HG03135 (cell line): ENCODE data around the gene FGF1.

Experiments used
- ATAC-seq: cut with Tn5 transposase; IDR thresholded peaks from one replicate; pipeline ENCODE4 v1.9.1; 2021; ENCODE audit warnings: mild to moderate bottlenecking, moderate library complexity; ENCODE audit not compliant: unreplicated experiment

FGF1 gene

DNA sequence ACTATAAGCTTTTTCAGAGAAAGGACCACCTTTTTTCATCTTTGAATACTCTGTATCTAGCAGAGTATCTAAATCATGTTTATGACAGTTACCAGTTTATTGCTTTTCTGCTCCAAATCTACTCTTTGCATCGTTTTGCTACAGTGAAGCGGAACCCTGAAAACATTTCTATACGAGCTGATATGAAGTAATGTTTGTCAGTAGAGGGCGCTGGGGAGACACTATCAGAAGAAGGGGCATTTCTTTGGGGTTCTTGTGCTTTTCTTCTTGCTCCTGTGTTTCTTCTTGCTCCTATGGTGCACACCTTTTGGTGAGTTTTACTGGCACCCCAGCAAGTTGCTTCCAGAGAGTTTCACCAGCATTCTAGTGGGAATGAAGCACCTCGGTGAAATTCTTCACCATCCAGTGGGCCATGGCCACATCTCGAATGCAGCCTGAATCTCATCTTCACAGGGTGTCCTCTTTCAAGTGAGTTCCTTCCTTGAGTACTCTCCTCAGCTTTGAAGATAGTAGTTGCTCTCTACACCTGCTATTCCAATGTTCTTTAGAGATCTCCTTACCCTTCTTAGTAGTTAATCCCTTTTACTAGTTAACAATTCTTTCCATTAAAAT lies 98.4 kb downstream of the FGF1 start:
- ATAC-seq: no peak

DNA sequence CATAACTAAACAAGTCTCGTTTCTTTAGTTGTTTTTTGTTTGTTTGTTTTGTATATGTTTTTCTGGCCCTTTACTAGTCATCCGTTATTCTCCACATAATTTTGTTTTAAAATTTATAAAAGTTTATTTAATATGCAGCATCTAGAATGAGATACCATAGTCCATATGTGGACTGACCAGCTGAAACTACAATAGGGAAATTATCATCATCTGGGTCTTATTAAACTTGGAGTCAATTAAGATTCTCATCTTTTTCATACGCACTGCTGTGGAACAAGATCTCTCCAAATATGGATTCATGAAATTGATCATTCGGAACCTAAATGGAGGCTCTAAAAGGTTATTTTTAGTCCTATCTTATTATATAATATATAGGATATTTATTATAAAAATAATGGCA lies 99.3 kb downstream of the FGF1 start:
- ATAC-seq: no peak

- ATAC-seq: no peak
Measured at GRCh38 chr5:142585451-142585850, 100.4 kb downstream of the FGF1 start.

GRCh38 chr5:142584891-142585290 lies 101.0 kb downstream of the FGF1 start:
- no peak for ATAC-seq

GRCh38 chr5:142578161-142578830 lies 107.6 kb downstream of the FGF1 start:
- no peak for ATAC-seq

DNA sequence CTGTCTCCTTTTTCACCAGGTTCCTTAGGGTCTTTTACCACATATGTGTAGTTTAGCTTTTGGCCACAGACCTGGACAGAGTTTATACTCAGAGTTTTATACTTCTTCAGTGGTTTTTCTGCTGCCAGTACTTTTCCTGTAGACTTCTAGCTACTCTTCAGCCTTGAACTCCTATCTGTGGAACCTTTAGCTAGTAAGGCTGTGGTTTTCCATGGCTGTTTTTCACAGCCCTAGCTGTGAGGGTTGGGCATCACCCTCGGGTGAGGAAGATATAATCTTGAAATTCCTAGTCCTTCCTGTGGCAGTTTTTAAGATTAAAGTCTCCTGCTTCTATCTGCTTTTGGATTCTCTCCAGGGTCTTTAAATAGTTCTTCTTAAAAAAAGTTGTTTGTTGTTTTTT lies 109.1 kb downstream of the FGF1 start:
- ATAC-seq: no peak

DNA sequence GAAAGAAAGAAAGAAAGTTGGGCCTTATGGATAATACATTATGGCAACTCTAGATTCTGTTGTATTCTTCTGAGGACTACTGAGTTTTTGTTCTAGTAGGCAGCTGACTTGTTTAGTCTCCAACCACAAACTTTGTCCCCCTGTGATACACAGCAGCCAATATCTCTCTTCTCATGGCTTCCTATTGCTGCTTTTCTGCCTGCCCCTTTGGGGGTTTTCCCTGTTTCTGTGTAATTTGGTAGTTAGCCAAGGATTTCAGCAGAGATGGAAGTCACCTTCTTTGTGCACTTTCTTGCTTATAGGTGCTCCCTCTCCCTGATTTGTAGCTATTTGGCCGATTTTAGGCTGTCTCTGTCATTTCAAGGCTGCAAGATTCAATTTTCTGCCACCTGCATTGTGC lies 109.6 kb downstream of the FGF1 start:
- no peak for ATAC-seq

DNA sequence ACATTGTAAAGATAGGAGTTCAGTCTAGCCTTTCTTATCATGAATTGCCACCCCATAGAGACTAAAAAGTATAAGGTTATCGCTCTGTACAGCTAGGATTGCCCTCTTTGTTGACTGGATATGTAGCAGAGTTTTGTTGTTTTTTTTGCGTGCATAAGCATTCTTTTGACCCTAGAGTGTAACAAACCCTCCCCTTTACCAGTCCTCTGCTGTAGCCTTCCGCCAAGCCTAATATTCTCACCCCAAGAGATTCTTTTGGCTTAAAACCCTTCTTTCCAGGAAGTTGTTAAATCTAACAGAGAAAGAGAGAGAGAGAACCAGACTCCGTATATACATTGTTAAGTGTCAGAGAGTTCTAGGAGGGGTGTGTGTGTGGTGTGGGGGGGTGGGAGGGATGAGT lies 113.9 kb downstream of the FGF1 start:
- no peak for ATAC-seq

GRCh38 chr5:142571371-142571770 lies 114.5 kb downstream of the FGF1 start:
- no peak for ATAC-seq

- ATAC-seq: no peak
Measured at GRCh38 chr5:142569905-142570304, 116.0 kb downstream of the FGF1 start.

DNA sequence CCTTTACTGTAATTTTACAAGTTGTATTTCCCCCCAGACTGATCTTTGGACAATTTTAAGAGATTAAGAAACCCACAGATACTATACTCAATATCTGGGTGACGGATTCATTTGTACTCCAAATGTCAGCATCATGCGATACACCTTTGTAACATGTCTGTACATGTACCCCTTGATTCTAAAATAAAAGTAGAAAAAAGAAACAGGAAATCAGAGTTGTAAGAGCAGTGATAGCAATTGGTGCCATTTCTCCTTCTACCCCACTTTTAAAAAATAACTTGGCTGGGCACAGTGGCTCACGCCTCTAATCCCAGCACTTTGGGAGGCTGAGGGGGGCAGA lies 116.9 kb downstream of the FGF1 start:
- ATAC-seq: no peak

DNA sequence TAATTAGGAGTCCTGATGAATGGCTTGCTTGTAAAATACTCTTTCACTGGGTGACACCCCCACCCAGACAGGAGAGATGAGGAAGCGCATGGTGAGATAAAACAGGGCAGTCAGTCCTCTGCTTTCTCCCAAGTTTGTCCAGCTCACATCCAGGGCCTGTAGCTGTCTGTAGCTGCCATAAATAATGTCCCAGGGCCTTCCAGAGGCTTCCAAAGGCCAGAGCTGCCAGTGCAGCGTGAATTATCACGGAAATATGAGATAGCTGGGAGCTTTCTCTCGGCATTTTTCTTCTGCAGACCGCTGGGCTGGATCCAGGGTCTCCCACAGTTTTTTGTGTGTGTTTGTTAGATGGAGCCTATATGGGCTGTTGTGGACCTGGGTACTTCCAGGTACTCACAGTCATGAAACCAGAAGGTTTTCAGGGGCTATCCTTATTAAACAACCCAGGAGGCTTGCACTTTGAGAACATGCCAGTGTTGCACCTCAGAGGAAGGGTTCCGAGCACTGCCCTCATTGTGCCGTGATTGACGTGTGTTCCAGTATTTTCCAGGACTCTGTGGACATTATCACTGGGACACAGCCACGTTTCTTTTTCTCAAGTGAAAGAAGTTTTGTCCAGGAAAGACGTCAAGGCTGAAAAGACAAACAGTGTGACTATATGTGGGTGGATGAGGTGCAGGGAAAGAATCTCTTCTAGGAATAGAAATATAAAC lies 117.5 kb downstream of the FGF1 start:
- ATAC-seq: no peak

- no peak for ATAC-seq
Measured at GRCh38 chr5:142561486-142562097, 124.3 kb downstream of the FGF1 start.

- ATAC-seq: no peak
Measured at GRCh38 chr5:142561029-142561428, 124.9 kb downstream of the FGF1 start.

DNA sequence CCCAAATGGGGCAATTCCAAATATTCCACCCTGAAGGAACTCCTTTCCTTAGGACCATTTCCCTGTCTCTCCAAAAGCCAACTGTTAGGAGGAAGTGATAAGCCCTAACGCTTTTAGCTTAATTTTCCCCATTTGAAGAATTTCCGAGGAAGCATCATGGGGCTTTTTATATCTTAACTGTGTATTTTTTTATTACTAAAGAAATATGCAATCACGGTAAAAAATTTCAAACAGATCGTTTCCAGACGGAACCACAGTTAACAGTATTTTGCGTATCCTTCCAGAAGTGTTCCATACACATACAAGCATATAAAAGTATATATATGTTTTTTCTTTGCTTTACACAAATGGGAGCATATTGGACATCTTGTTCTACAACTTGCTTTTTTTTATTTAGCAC lies 133.8 kb downstream of the FGF1 start:
- ATAC-seq: no peak

- ATAC-seq: no peak
Measured at GRCh38 chr5:142551338-142552067, 134.4 kb downstream of the FGF1 start.

DNA sequence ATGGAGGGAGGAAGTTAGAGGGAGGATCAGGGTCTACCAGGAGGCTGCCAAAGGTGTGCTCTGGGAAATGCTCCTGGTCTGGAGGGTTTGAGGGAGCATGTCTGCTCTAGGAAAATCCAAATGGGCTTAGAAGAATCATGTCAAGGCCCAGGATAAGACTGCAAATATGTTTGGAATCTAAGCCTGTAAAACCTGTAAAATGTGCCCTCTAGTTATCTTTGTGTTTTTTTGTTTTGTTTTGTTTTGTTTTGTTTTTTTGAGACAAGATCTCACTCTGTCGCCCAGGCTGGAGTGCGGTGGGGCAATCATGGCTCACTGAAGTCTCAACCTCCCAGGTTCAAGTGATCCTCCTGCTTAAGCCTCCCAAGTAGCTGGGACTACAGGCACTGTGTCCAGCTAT lies 135.4 kb downstream of the FGF1 start:
- no peak for ATAC-seq

DNA sequence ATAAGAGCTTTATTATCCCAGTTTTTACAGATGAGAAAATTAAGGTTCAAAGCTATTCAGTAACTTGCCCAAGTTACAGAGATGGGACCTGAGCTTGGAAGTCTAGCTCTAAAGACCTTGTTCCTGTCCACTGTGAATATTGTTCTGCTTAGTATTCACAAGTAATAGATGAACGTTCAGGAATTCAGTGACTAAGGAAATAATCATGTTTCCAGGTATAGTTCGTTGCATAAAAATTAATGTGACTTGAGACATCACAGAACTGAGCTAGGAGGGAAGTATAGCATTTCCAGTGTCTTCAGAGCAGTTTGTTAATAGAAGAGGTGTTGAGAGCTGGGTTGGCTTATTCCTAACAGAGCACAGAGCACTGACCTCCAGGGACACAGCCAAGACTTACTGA lies 136.1 kb downstream of the FGF1 start:
- no peak for ATAC-seq

DNA sequence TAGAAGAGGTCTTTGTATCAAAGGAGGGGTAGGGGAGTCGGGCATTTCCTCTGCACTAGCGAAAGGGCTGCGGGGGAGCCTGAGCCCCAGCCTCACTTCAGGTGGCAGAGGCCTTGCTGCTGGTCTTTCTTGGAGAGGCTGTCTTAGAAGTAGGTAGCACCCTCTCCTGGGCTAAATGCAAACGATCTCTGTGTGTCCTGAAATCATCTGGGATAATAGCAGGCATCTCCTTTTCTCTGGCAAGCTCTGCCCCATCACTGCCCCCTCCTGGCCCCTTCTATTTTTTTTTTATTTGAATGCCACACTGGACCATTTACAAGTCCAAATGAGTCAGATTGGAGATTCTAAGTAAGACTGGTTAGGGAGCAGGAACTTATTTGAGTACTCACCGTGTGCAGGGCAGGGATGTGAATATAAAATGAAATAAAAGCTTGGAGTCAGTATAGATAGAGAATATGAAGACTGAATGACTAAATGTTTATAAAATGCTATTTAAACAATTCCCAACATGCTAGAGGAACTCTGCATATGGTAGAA lies 137.1 kb downstream of the FGF1 start:
- no peak for ATAC-seq

DNA sequence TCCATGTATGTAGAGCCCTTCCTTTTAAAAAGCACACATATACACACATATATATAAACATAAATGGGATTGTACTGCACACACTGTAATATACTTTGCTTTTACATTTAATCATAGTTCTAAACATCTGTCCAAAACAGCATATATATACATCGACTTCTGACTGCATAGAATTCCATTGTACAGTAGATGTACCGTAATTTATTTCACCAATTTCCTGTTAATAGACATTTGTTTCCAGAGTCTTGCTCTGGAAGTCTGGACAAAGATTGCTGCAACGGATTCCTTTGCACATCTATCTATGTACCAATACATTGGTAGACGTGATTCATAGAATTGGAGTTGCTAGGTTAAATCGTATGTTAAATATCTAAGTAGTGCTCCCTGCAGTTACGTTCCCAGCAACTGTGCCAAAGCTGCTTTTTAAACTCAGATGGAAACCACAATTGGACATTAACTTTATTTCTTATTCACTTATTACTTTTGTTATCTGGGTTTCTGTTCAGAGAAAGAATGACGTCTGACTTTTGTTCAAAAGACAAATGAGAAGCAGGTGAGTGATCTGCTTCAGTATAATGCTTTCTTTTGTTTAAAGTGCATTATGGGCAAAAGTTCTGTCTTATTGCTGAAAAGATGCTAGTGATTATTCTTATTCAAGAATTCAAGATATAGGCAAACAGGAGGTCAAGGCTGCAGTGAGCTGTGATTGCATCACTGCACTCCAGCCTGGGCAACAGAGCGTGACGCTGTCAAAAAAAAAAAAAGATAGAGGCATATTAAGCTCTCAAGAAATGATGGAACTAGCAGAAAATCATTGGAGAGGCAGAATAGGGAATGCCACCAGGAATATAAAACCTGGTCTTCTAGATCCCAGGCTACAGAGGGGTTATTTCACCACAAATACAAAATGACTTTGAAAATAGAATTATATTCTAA lies 138.2 kb downstream of the FGF1 start:
- no peak for ATAC-seq
